Activated CD8-positive, alpha-beta memory T cell treated with anti-CD3 and anti-CD28 coated beads for 48 hours (primary cell): ENCODE data around the gene STK36.

Experiments used
- DNase-seq, 3 experiments: peaks; one replicate each; pipeline ENCODE4 v3.0.0-alpha.2; 2020; ENCODE audit warnings: low read depth in 2 of 3, low spot score in 2 of 3

STK36 gene

DNA sequence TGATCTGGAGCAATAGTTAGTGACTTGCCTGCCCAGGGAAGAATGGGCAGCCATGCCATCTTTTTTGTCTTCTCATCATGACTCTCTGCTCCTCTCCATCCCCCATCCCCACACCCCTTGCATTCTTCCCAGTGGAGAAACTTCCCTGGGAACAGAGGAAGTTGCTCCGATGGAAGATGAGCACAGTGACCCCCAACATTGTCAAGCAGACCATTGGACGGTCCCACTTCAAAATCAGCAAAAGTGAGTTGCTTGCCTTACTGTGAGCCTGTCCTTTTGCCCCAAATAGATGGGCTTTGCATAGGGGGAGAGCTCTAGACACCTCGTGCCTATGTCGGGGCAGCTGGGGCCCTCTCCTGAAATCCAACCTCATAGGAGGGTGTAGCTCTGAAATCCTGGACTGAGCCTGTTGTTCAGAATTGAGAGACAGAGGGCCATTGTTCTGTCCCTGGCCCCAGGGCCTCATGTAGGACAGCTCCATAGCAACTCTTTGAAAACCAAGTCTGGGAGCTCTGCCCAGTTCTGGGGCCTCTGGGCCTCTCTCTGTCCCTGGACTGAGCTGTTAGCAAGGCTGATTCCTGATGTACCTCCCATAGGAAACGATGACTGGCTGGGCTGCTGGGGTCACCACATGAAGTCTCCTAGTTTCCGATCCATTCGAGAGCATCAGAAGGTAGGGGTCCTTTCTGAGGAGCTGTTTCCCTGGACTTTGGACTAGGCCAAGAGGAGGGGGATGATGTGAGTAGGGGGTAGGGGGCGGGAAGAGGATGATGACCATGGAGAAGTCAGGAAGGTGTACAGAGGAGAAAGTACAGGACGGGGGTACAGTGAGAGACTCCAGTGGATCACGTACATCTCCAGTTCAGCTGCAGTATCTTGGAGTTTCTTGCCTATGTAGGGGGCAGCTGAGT, 73.9 kb downstream of the STK36 start:
- no peak for DNase-seq

DNA sequence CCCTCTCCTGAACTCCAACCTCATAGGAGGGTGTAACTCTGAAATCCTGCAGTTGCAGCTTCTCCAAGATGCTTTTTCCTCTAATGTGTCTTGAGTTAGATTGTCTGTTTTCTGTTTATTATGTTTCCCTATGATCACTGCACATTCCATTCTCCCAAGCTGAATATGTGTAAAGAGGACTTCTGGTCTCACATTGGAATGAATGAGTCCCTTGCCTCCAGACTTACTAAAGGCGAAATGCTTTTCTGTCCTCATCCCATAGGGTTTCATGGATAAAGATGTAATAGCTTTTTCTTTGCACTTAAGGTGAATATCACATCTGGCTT, 74.5 kb downstream of the STK36 start:
- no peak for DNase-seq

DNA sequence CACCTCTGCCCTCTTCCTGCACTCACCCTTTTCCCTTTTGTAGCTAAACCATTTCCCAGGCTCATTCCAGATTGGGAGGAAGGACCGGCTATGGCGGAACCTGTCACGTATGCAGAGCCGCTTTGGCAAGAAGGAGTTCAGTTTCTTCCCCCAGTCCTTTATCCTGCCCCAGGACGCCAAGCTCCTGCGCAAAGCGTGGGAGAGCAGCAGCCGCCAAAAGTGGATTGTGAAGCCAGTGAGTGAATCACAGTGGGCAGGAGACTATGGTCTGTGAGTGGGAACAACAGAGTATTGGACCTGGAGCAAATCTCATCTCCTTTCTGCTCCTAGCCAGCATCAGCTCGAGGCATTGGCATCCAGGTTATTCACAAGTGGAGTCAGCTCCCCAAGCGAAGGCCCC, 75.1 kb downstream of the STK36 start:
- no peak for DNase-seq

DNA sequence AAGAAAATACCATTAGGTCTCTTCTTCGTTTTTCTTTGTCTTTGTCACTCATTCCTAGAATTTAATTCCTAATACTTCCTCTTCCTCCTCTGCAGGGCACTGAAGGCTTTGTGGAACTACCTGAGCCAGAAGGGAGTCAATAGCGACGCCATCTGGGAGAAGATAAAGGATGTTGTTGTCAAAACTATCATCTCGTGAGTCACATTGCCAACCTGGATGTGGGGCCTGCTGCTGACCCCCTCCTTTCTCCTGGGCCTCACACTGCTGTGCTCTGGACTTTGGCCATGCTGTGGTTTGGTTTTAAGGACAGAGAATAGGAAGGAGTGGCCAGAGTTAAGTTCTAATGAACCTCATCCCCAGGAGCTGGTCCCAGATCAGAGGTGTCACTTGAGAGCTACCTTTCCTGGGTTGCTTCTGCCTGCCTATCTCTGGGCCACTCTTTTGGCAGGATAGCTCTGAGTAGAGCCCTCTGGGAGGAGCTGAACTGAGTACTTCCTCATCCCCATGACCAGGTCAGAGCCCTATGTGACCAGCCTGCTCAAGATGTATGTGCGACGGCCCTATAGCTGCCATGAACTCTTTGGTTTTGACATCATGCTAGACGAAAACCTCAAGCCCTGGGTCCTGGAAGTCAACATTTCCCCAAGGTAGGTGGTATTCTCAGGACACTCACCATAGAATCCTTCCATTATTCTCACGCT, 77.0 kb downstream of the STK36 start:
- no peak for DNase-seq
